GM19438 (cell line): Measurements from ENCODE around the gene IGFBP1.

Experiments used
- ATAC-seq: cut with Tn5 transposase; IDR thresholded peaks from one replicate; pipeline ENCODE4 v1.9.1; 2021; ENCODE audit warnings: low read depth; ENCODE audit not compliant: unreplicated experiment

Gene IGFBP1

GRCh38 chr7:45898222-45898621 is 9.9 kb downstream of the IGFBP1 start:
- no peak for ATAC-seq

GRCh38 chr7:45901566-45901965 is 13.3 kb downstream of the IGFBP1 start:
- no peak for ATAC-seq

- no peak for ATAC-seq
Observed at GRCh38 chr7:45902820-45903219, 14.5 kb downstream of the IGFBP1 start.

- no peak for ATAC-seq
Observed at GRCh38 chr7:45909561-45909960, 21.3 kb downstream of the IGFBP1 start.

GRCh38 chr7:45910855-45911254 is 22.6 kb downstream of the IGFBP1 start:
- no peak for ATAC-seq

- ATAC-seq: no peak
Observed at GRCh38 chr7:45911311-45911710, 23.0 kb downstream of the IGFBP1 start.

- no peak for ATAC-seq
Observed at GRCh38 chr7:45912972-45913371, 24.7 kb downstream of the IGFBP1 start.

- no peak for ATAC-seq
Observed at GRCh38 chr7:45914911-45915310, 26.6 kb downstream of the IGFBP1 start.

- ATAC-seq: no peak
Observed at GRCh38 chr7:45915606-45916005, 27.3 kb downstream of the IGFBP1 start.

GRCh38 chr7:45917064-45917463 is 28.8 kb downstream of the IGFBP1 start:
- ATAC-seq: no peak

GRCh38 chr7:45917658-45918057 is 29.4 kb downstream of the IGFBP1 start:
- ATAC-seq: peak; percentile 72

- no peak for ATAC-seq
Observed at GRCh38 chr7:45918556-45918955, 30.3 kb downstream of the IGFBP1 start.

- ATAC-seq: no peak
Observed at GRCh38 chr7:45919231-45919784, 31.0 kb downstream of the IGFBP1 start.

- no peak for ATAC-seq
Observed at GRCh38 chr7:45919993-45920459, 31.7 kb downstream of the IGFBP1 start.

- ATAC-seq: no peak
Observed at GRCh38 chr7:45920502-45921380, 32.5 kb downstream of the IGFBP1 start, which contains the start of gene IGFBP3. IGFBP3 (minus strand) TSS chr7:45921272; CDS start chr7:45921140, 132 bp downstream.

- ATAC-seq: no peak
Observed at GRCh38 chr7:45921381-45921698, 33.1 kb downstream of the IGFBP1 start.

GRCh38 chr7:45921699-45922519 is 33.6 kb downstream of the IGFBP1 start:
- no peak for ATAC-seq

- ATAC-seq: no peak
Observed at GRCh38 chr7:45922810-45923209, 34.5 kb downstream of the IGFBP1 start.

- ATAC-seq: no peak
Observed at GRCh38 chr7:45923290-45923689, 35.0 kb downstream of the IGFBP1 start.

GRCh38 chr7:45923818-45924217 is 35.5 kb downstream of the IGFBP1 start:
- no peak for ATAC-seq

GRCh38 chr7:45924283-45924682 is 36.0 kb downstream of the IGFBP1 start:
- ATAC-seq: no peak
